Measurements from ENCODE around the gene PRKCH. TPM values are rescaled to one million over a fixed set of nuclear protein-coding genes. Genes with fewer than 3 reads are reported as not detected.
"Not testable (repeated sequence)": the region's sequence is repeated elsewhere in the genome, so short reads cannot be mapped to it uniquely, and the experiment has no call there.

The PRKCH gene
- total RNA-seq, 1 donor from 2014 or later, result 8.1 TPM

- DNase-seq (ENCODE audit: low read depth), result no peak
These were observed 16.7 kb upstream of the PRKCH start for GRCh38 chr14:61304688-61305087.

- no peak for DNase-seq (ENCODE audit: low read depth)
These were observed 13.2 kb upstream of the PRKCH start for GRCh38 chr14:61308198-61308597.

GRCh38 chr14:61308701-61309100 is 12.7 kb upstream of the PRKCH start:
- DNase-seq (ENCODE audit: low read depth), result not testable (repeated sequence)

GRCh38 chr14:61315313-61315712 is 6.1 kb upstream of the PRKCH start:
- no peak for DNase-seq (ENCODE audit: low read depth)

GRCh38 chr14:61319086-61319485 is 2.3 kb upstream of the PRKCH start:
- DNase-seq (ENCODE audit: low read depth), result no peak

GRCh38 chr14:61319706-61320105 is 1.7 kb upstream of the PRKCH start:
- DNase-seq (ENCODE audit: low read depth), result no peak

GRCh38 chr14:61320170-61320569 is 1.2 kb upstream of the PRKCH start:
- DNase-seq (ENCODE audit: low read depth), result not testable (repeated sequence)

GRCh38 chr14:61320806-61321384 is 484 bp upstream of the PRKCH start:
- DNase-seq (ENCODE audit: low read depth), result no peak

GRCh38 chr14:61322011-61322798 is 826 bp downstream of the PRKCH start:
- no peak for DNase-seq (ENCODE audit: low read depth)

- DNase-seq (ENCODE audit: low read depth), result no peak
These were observed 1.5 kb downstream of the PRKCH start for GRCh38 chr14:61322799-61323290.

- no peak for DNase-seq (ENCODE audit: low read depth)
These were observed 2.6 kb downstream of the PRKCH start for GRCh38 chr14:61323970-61324369.

GRCh38 chr14:61325166-61325565 is 3.8 kb downstream of the PRKCH start:
- no peak for DNase-seq (ENCODE audit: low read depth)

- DNase-seq (ENCODE audit: low read depth), result no peak
These were observed 4.8 kb downstream of the PRKCH start for GRCh38 chr14:61326146-61326545.

GRCh38 chr14:61326847-61327246 is 5.5 kb downstream of the PRKCH start:
- DNase-seq (ENCODE audit: low read depth), result no peak

- no peak for DNase-seq (ENCODE audit: low read depth)
These were observed 7.4 kb downstream of the PRKCH start for GRCh38 chr14:61328626-61329262.

GRCh38 chr14:61329478-61330051 is 8.2 kb downstream of the PRKCH start:
- no peak for DNase-seq (ENCODE audit: low read depth)

GRCh38 chr14:61330511-61330910 is 9.1 kb downstream of the PRKCH start:
- DNase-seq (ENCODE audit: low read depth), result no peak

GRCh38 chr14:61331992-61332657 is 10.7 kb downstream of the PRKCH start:
- no peak for DNase-seq (ENCODE audit: low read depth)

GRCh38 chr14:61332658-61333029 is 11.3 kb downstream of the PRKCH start:
- no peak for DNase-seq (ENCODE audit: low read depth)

GRCh38 chr14:61333087-61333486 is 11.7 kb downstream of the PRKCH start:
- no peak for DNase-seq (ENCODE audit: low read depth)

GRCh38 chr14:61334197-61334701 is 12.9 kb downstream of the PRKCH start:
- no peak for DNase-seq (ENCODE audit: low read depth)

Data from myocyte (in vitro differentiated cells).